IPS-18c (cell line): ENCODE results near the gene GNAT2.
A peak's percentile ranks its signal among the peaks of the same experiment; 100 is the strongest.
"Not testable (repeated sequence)": the region's sequence is repeated elsewhere in the genome, so short reads cannot be mapped to it uniquely, and the experiment has no call there.

ENCODE experiments used
- H3K4me3 ChIP-seq: 2 replicates; pipeline ENCODE4 v1.7.0; 2013; ENCODE audit warnings: low read depth, mild to moderate bottlenecking, low read length, moderate library complexity; ENCODE audit not compliant: insufficient read depth
- H3K9me3 ChIP-seq: one replicate; pipeline ENCODE4 v1.6.1; 2013; ENCODE audit warnings: mild to moderate bottlenecking, low read length, moderate library complexity; ENCODE audit not compliant: control insufficient read depth, insufficient read depth

The GNAT2 gene

DNA sequence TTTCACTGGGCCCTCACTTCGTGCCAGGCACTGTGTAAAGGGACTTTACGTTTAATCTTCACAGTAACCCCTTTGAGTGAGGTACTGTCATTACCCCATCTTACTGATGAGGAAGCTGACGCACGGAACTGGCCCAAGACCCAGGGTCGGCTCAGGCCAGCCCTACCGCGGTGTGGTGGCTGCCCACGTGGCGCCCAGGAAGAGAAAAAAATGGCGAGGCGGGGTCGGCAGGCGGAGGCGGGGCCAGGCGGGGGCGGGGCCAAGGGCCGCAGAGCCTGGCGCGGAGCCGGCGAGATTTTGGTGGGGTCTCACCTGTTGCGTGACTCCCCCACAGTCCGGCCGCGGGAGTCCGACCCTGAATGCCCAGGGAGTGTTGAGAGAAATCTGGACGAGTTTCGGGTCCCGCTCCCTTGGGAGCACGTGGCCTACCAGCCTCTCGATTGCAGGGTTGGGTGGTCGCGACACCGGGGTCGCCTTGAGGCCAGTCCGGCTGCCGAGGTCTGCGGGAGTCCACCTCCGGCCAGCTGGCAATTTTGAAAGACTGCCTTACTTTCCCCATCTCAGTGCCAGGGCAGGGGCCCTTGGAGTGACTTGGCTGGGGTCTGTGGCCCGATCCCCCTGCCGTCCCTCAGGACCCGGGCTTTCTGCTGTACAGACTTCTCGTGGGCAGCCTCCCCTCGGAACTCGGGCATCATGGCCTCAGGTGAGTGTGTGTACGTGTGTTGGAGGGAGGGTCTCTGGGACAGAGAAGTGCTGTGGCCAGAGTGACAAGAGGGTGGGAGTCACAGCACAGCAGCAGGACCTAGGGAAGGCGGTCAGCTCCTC lies at the start of gene GNAT2, which contains the start of gene AMPD2:
GNAT2 (minus strand) TSS at position 41 of the 825 bp plus-strand sequence. CDS start 6,746 bp downstream, outside the sequence.
AMPD2 (plus strand) TSS at position 262 of the 825 bp plus-strand sequence. CDS start 1,339 bp downstream, outside the sequence.
- Histone ChIP-seq H3K9me3 (no peaks in the 10 kb centered on the region), H3K4me3 (peak within 1 kb of the TSS; percentile 77)

- no peaks in the 10 kb centered on the region for H3K9me3 ChIP-seq
Measured at GRCh38 chr1:109668123-109668775, 48.8 kb upstream of the GNAT2 start.

DNA sequence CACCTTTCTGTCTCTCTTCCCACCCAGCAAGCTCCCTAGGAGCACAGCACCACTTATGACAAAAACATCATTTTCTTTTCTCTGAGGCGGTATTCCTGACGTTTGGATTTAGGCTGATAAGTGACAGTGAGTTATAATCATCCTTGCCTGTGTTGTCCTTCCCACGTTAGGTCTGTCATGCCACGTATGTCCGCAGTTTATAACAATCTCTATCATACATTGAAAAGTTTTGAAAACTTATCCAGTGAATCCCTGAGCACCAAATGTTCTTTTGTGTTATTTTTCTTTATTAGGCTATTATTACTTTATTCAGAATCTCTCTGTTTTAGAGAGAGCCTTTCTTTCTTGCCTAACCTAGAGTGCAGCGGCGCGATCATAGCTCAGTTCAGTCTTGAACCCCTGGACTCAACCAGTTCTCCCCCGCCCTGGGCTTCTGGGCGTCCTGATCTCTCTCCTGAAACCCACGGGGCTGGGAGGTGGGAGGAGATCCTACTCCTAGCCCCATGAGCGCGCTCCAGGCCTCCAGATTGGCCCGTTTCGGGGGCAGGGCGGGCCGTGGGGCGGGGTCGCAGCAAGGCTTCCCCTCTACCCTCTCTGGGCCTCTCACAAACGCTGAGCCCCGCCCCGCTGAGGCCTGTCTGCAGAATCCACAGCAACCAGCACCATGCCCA lies 48.2 kb upstream of the GNAT2 start, which contains the start of gene GSTM2:
GSTM2 (plus strand) TSS at position 606 of the 671 bp plus-strand sequence; CDS start at position 665, 59 bp downstream.
- H3K9me3 ChIP-seq, result no peaks in the 10 kb centered on the region
- peak within 1 kb of the TSS; percentile 43 for H3K4me3 ChIP-seq

More at GRCh38 chr1:109668123-109668775, 48.8 kb upstream of the GNAT2 start:
- H3K4me3 ChIP-seq, result peak overlapping the region; percentile 43

GRCh38 chr1:109664671-109665070 lies 45.3 kb upstream of the GNAT2 start:
- peaks cover 2% of the 10 kb centered on the region for H3K9me3 ChIP-seq
- no peak overlapping the region for H3K4me3 ChIP-seq

DNA sequence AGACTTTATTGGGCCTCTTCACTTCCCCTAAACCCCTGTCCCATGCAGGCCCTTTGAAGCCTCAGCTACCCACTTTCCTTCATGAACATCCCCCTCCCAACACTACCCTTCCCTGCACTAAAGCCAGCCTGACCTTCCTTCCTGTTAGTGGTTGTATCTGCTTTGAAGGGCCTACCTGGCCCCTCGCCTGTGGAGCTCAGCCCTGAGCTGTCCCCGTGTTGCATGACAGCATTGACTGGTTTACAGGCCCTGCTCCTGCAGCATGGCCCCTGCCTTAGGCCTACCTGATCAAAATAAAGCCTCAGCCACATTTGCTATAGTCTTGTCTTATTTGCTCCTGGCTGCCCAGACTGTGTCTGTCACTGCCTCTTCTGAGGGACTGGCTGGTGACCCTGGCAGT lies 42.0 kb upstream of the GNAT2 start:
- Histone ChIP-seq H3K4me3 (no peak overlapping the region), H3K9me3 (peaks cover 2% of the 10 kb centered on the region)

DNA sequence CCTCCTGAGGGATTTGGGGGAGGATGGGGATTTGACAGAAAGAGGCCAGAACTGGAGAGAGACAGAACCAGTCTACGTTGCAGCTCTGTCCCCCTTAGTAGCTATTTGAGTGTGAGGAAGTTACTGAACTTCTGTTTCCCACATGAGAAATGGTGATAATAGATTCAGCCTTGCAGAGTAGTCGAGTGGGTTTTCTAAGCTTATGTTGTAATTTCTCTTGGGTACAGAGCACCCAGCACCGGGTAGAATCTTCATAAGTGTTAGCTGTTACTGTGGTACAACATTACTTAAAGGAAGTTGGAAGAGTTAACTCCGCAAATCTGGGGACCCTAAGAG lies 41.2 kb upstream of the GNAT2 start:
- H3K9me3 ChIP-seq, H3K4me3 ChIP-seq: not testable (repeated sequence)

DNA sequence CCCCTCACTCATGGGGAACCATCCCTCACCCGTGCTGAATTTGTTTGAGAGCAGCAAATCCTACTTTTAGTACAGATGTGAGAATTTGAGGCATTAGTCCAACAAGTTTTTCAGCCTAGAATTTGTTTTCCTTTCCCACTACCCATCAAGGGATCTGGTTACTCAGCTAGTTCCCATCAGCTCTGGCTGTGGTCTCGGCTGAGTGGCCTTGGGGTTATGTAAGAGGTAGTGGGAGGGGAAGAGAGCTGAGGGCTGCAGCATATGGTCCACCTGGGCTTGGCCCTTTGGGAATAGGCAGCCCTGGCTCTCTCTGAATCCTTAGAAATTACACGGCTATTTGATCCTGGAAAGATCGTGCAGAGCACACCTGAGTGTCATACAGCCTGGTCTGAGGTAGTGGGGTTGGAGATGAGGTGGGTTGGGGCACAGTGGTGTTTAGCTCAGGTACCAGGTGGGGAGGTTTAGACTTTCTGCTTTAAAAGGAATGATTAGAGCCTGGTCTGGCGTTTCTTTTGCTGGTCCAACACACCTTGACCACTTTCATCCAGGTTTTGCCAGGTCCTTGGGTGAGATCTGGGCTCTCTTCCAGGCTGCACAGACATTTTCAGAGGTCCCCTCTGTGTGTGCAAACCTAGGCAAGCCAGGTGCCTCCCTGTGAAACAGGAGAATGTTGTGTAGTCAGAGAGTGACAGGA lies 40.7 kb upstream of the GNAT2 start:
- Histone ChIP-seq H3K9me3 (peaks cover 2% of the 10 kb centered on the region), H3K4me3 (no peak overlapping the region)

DNA sequence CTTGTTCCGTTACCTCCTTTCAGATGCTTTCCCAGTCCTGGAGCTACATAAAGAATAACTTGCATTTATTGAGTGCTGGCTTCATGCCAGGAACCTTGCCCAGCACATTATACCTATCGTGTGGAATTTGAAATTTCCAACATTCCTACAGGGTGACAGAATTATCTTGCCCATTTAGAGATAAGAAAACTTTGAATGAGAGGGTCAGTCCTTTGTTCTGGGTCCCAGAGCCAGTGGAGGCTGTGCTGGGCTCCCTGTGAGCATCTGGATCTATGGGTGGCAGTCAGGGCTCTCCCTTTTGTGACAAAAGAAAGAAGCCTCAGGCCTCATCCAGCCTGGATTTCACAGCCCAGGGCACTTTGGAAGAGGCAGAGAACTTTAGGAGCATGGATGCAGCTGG lies 39.7 kb upstream of the GNAT2 start:
- Histone ChIP-seq H3K4me3 (no peak overlapping the region), H3K9me3 (peaks cover 2% of the 10 kb centered on the region)

- Histone ChIP-seq H3K4me3 (no peak overlapping the region), H3K9me3 (peaks cover 2% of the 10 kb centered on the region)
Measured at GRCh38 chr1:109658533-109659042, 39.2 kb upstream of the GNAT2 start.

GRCh38 chr1:109657970-109658369 lies 38.6 kb upstream of the GNAT2 start:
- Histone ChIP-seq H3K9me3 (peaks cover 2% of the 10 kb centered on the region), H3K4me3 (no peak overlapping the region)

- Histone ChIP-seq H3K9me3 (peaks cover 2% of the 10 kb centered on the region), H3K4me3 (no peak overlapping the region)
Measured at GRCh38 chr1:109657395-109657794, 38.0 kb upstream of the GNAT2 start.

DNA sequence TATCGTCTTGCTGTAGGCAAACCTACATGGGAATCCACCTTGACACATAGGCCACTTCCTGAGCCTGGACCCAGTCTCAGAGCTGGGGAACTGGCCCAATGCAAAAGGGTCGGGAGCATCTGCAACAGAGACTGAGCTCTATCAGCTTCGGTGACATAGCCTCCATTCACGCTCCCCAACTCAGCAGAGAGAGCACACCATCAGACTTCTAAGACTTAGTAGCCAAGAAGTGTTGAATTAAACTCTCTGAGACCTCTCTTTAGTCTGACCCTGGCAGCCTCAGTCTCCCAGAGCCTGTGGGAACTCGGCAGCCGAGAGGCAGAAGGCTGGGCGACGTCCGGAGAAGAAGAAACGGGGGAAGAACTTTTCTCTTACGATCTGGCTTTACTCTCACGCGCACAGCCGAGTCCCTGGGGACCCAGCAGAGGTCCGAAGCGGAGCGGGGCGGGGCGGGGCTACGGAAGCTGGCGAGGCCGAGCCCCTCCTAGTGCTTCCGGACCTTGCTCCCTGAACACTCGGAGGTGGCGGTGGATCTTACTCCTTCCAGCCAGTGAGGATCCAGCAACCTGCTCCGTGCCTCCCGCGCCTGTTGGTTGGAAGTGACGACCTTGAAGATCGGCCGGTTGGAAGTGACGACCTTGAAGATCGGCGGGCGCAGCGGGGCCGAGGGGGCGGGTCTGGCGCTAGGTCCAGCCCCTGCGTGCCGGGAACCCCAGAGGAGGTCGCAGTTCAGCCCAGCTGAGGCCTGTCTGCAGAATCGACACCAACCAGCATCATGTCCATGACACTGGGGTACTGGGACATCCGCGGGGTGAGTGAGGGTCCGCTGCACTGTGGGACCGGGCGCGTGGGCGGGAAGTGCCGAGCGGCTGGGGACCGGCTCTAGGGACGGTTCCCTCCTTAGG lies 36.5 kb upstream of the GNAT2 start, which contains the start of gene GSTM4:
GSTM4 (plus strand) TSS at position 485 of the 905 bp plus-strand sequence; CDS start at position 776, 291 bp downstream.
- no peaks in the 10 kb centered on the region for H3K9me3 ChIP-seq

DNA sequence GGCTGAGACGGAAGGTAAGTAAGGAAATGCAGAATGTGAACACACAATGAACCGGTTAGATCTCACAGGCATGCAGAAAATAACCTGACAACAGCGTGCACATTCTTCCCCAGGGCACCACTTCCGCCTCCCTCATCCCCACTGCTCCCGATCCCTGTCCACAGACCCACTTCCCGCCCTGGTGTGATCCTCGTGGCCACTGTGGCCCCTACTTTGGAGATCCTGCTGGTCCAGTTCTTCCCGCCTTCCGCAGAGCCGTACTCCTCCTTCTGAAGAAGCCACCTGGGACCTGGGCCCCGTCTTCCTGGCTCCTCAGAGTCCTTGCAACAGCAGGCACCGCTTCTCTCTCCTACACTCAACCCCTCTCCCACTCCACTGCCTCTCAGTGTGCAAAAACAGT lies 35.1 kb upstream of the GNAT2 start:
- Histone ChIP-seq H3K9me3 (no peaks in the 10 kb centered on the region), H3K4me3 (no peak overlapping the region)

More for the DNA sequence above, 36.5 kb upstream of the GNAT2 start, which contains the start of gene GSTM4:
- peak within 1 kb of the TSS; percentile 91 for H3K4me3 ChIP-seq

DNA sequence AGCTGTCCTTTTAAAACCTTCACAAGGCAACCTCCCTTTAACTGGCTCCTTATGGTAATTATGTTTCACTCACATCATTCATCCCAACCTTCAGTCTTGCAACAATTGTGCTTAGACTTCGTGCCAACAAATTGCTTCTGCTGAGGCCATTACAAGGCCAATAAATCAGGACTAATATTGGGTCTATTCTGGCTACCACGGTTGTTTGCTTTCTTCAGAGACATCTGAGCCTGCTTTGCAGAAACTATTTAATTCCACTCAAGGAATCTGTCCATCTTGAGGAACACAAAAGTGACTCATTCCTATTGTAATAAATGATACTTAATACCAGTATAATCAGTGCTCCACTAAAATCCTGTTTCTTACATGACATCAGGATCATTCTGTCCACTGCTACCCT lies 33.9 kb upstream of the GNAT2 start:
- no peaks in the 10 kb centered on the region for H3K9me3 ChIP-seq
- H3K4me3 ChIP-seq, result no peak overlapping the region

- Histone ChIP-seq H3K4me3 (no peak overlapping the region), H3K9me3 (no peaks in the 10 kb centered on the region)
Measured at GRCh38 chr1:109652402-109652801, 33.0 kb upstream of the GNAT2 start.

GRCh38 chr1:109650609-109651008 lies 31.2 kb upstream of the GNAT2 start:
- no peak overlapping the region for H3K4me3 ChIP-seq
- no peaks in the 10 kb centered on the region for H3K9me3 ChIP-seq
